Measurements from ENCODE around the gene PRXL2B.

The PRXL2B gene

DNA sequence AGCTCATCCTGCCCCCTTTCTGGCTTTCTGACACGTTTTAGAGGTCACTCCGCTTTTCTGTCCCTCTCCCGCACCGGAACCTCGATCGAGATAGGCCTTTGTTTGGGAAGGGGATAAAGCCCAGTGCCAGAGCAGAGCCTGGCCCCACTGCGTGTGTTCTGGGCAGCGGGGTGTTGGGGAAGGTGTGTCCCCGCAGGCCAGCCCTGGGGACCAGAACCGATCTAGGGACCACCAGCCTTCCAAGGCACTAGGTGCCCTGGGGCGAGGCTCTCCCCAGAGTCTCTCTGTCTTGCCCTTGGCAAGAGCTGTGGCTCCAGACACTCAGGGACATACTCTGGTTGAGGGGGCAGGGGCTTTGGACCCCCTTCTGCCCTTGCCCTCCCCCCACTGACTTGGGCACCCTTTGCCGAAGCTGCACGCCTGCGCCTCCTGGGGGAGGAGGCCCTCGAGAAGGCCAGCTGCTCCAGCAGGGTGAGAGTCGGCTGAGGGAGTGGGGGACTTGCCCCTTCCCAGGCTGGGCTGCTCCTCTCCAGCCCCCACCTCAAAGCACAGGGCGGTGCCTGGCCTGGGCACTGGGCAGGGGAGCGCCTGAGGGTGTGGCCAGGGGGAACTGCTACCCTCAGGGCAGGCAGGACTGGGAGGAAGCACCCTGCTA, 16.4 kb downstream of the PRXL2B start:
- no peak for DNase-seq

DNA sequence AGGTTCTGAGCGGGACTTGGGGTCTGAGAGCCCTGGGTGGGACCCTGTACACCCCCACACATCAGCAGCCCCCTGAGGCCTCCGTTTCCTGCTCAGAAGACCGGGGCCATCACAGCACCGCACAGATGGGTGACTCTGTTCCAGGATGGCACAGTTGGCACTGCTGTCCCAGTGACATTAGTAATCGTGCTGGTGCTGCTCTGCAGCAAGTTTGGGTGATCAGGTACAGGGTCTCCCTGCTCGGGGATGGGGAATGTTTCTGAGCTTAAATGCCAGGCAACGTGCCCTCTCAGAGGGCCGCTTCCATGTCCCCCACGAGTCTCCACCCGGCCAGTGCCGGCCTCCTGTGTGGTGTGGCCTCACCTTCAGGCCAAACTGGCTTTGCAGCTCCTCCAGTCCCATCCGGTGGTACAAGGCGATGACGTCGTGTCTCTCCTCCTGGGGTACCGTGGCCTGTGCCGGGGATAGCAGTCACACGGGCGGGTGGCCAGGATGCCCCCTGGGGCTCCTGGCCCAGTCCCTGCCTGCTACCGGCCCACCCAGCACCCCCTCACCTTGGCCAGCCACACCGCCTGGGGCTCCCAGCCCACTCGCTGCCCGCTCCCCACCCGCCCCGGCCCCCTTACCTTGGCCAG, 17.1 kb downstream of the PRXL2B start:
- DNase-seq: no peak

- DNase-seq: no peak
These were observed 17.7 kb downstream of the PRXL2B start for GRCh38 chr1:2604156-2604843.

GRCh38 chr1:2604844-2605508, 18.4 kb downstream of the PRXL2B start:
- no peak for DNase-seq

- no peak for DNase-seq
These were observed 19.2 kb downstream of the PRXL2B start for GRCh38 chr1:2605509-2606395.

- DNase-seq: no peak
These were observed 19.9 kb downstream of the PRXL2B start for GRCh38 chr1:2606396-2606880.

GRCh38 chr1:2606881-2607621, 20.5 kb downstream of the PRXL2B start:
- no peak for DNase-seq

GRCh38 chr1:2607641-2608091, 21.1 kb downstream of the PRXL2B start:
- no peak for DNase-seq

DNA sequence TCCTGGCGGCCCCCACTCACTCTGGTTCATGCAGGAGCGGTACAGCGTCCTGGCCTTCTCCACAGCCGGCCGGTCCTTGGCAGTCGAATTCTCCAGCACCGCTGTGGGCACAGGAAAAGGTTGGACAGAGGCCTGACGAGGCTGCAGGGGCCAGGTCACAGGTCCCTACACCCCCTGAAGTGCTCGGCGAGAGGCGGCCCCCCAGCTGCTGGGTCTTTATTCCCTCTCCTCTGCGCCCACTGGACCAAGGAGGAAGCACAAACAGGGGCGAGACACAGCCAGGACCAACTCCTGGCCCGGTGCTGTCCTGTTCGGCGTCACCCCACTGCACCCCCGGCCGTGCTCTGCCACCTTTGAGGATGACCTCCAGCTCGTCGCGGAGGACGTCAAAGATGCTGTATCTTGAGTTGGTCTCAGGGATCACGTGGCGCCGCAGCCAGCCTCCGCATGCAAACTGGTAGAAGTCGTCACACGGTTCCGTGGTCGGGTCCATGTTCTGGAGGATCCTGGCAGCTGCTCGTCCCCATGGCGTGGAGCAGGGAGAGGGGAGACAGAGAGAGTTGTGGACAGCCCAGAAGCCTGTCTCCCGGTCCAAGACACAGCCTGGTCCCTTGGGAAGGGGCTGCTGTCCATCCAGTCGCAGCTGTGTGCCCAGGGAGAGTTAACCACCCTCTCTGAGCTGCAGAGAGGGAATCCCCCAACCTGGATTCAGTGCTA, 22.9 kb downstream of the PRXL2B start:
- no peak for DNase-seq

DNA sequence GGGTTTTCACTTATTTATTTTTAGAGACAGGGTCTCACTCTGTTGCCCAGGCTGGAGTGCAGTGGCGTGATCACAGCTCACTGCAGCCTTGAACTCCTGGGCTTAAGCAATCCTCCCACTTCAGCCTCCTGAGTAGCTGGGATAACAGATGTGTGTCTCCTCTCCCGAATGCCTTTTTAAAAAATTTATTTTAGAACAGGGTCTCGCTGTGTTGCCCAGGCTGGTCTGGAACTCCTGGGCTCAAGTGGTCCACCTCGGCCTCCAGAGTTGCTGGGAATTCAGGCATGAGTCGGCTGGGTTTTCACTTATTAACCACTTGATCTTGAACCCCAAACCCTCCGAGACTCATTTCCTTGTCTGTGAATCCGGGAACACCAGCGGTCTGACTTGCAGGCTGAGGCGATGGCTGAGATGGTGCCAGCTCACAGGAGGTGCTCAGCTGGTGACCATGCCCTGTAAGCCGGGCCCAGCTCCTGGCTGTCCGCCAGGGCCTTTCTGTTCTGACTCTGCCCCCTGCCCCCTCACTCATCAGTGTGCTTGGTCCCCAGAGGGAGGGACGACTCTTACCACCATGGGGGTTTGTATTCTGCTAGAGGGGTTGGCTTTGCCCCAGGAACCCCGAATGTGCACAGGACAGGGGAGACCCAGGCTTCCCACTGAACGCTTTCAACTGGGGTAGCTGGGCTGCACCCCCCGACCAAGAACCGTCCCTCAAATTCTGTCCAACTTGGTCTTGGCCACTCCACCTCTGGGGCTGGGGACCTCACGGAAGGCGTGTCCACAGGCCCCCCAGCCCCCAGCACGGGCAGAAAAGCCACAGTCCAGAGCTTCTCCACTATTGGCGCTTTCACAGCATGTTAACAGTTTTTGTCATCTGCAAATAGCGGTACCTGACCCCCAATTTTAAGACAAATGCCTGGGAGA, 23.7 kb downstream of the PRXL2B start:
- no peak for DNase-seq

- DNase-seq: peak; percentile 67
These were observed 24.5 kb downstream of the PRXL2B start for GRCh38 chr1:2611031-2611501.

DNA sequence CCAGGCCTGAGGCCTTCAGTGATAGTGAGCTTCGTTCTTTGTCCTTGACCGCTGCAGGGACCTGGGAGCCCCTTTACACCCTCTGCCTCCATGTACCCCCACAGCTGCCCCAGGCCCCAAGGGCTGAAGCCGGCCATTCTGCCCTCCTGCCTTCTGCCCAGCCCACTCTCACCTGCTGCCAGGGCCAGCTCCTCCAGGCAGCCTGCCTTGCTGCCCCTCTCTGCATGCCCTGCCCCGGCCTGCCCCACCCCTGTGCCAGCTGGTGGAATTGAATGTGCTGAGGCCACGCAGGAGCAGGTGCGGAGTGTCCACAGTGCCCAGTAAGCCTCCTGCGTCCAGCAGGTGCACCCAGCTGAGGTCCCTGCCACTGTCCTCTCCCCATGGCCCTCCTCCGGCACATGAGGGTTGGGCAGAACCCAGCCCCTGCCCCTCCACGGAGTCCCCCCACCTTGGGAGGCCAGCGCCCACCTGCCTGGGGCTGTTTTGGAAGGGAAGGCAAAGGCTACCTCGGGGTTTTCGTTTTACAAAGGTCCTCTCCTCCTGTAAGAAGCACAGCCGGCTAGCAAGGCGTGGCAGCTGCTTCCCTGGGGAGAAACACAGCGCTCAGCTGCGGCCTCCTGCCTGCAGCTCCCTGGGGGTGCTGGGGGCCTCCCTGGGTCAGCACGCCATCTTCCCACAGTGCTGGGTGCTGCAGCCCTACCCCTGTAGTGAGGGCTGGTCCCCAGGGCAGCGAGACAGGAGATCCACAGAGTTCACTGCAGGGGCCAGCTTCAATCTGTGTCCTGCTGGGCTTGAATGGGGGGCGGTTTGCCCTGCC, 25.3 kb downstream of the PRXL2B start:
- DNase-seq: no peak

DNA sequence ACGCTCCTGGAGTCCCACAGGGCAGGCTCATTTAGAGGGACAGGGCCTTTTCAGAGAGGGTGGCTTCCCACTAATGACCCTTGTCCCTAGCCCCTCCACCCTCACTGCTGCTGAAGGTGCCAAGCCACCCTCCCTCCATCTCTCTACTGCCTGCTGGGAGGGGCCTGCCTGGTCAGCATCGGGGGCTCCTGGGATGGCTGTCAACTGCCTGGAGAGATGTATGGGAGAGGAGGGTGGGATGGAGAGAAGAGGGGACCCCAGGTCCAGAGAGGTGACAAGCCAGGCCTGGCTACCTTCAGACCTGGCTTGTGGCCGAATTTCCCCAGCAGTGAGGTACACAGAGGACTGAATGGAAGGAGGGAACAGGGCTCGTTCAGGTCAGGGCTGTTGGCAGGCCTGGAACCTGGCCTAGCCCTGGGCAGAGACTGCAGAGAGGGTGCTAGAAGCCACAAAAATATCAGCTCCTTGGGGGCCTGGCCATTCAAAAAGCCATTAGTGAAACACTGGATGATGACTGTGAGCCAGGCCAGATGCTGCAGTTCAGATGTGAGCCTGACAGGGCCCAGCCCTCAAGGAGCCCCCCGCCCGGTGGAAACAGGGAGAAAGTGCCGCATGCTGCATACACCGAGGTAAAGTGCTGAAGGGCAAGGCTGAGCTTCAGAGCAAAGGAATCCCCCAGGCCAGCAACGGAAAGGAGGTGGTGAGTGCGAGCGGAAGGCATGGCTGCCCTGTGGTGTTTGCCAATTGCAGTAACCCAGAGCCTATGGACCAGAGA, 26.2 kb downstream of the PRXL2B start:
- no peak for DNase-seq

- DNase-seq: no peak
These were observed 27.6 kb downstream of the PRXL2B start for GRCh38 chr1:2614145-2614544.

DNA sequence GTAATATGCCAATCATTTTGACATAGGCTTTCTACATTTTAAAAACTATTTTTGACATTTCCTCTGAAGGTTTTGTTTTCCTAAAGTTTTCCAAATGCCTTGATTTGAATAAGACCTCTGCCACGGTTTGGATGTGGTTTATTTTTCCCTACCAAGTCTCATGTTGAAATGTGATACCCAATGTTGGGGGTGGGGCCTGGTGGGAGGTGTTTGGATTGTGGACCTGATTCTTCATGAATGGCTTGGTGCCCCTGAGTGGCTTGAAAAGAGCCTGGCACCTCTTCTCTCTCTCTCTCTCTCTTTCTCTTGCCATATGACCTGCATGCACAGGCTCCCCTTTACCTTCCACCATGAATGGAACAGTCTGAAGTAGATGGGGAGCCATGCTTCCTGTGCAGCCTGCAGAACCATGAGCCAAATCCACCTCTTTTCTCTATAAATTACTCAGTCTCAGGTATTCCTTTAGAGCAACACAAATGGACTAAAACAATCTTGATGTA, 31.4 kb downstream of the PRXL2B start:
- no peak for DNase-seq

GRCh38 chr1:2623571-2624337, 37.2 kb downstream of the PRXL2B start:
- no peak for DNase-seq

DNA sequence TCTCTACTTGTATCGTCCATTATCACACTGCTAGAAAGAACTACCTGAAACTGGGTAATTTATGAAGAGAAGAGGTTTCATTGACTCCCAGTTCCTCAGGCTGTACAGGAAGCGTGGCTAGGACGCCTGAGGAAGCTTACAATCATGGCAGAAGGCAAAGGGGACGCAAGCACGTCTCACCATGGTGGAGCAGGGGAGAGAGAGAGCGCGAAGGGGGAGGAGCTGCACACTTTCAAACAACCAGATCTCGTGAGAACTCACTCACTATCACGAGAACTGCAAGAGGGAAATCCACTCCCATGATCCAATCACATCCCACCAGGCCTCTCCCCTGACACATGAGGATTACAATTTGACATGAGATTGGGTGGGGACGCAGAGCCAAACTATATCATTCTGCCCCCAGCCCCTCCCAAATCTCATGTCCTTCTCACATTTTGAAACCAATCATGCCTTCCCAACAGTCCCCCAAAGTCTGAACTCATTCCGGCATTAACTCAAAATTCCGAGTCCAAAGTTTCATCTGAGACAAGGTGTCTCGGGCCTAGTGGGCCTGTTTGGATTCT, 38.2 kb downstream of the PRXL2B start:
- DNase-seq: no peak
